ENCODE data around the gene ROPN1L.

ROPN1L gene

GRCh38 chr5:10497554-10497953, 55.9 kb downstream of the ROPN1L start:
- H3K27me3 ChIP-seq (ENCODE audit: insufficient read depth, low read length) = no peaks in the 10 kb centered on the region
- H3K4me1 ChIP-seq (ENCODE audit: insufficient read depth, low read length) = peaks cover 4% of the 10 kb centered on the region
- H2AFZ ChIP-seq (ENCODE audit: low read depth, low read length) = no peak overlapping the region
- no peak overlapping the region for H3K4me3 ChIP-seq (ENCODE audit: low read length)
- peaks cover 2% of the 10 kb centered on the region for H3K9me3 ChIP-seq (ENCODE audit: low read length)
- H3K36me3 ChIP-seq (ENCODE audit: insufficient read depth, low read length) = no peaks in the 10 kb centered on the region

- Histone ChIP-seq H3K4me3 (ENCODE audit: low read length) (no peak overlapping the region), H3K27me3 (ENCODE audit: insufficient read depth, low read length) (no peaks in the 10 kb centered on the region), H3K4me1 (ENCODE audit: insufficient read depth, low read length) (peaks cover 4% of the 10 kb centered on the region), H3K9me3 (ENCODE audit: low read length) (no peaks in the 10 kb centered on the region), H3K36me3 (ENCODE audit: insufficient read depth, low read length) (no peaks in the 10 kb centered on the region), H2AFZ (ENCODE audit: low read depth, low read length) (no peak overlapping the region)
Observed at GRCh38 chr5:10498350-10498749, 56.7 kb downstream of the ROPN1L start.

- Histone ChIP-seq H3K4me3 (ENCODE audit: low read length) (no peak overlapping the region), H2AFZ (ENCODE audit: low read depth, low read length) (no peak overlapping the region)
Observed at GRCh38 chr5:10499066-10499465, 57.4 kb downstream of the ROPN1L start.

GRCh38 chr5:10499776-10500175, 58.1 kb downstream of the ROPN1L start:
- Histone ChIP-seq H3K4me3 (ENCODE audit: low read length) (no peak overlapping the region), H3K27me3 (ENCODE audit: insufficient read depth, low read length) (no peaks in the 10 kb centered on the region), H3K9me3 (ENCODE audit: low read length) (no peaks in the 10 kb centered on the region), H2AFZ (ENCODE audit: low read depth, low read length) (no peak overlapping the region), H3K36me3 (ENCODE audit: insufficient read depth, low read length) (no peaks in the 10 kb centered on the region), H3K4me1 (ENCODE audit: insufficient read depth, low read length) (peaks cover 4% of the 10 kb centered on the region)

More at GRCh38 chr5:10499066-10499465, 57.4 kb downstream of the ROPN1L start:
- H3K9me3 ChIP-seq (ENCODE audit: low read length) = no peaks in the 10 kb centered on the region
- H3K4me1 ChIP-seq (ENCODE audit: insufficient read depth, low read length) = peaks cover 4% of the 10 kb centered on the region
- no peaks in the 10 kb centered on the region for H3K27me3 ChIP-seq (ENCODE audit: insufficient read depth, low read length)
- H3K36me3 ChIP-seq (ENCODE audit: insufficient read depth, low read length) = no peaks in the 10 kb centered on the region

- peaks cover 4% of the 10 kb centered on the region for H3K4me1 ChIP-seq (ENCODE audit: insufficient read depth, low read length)
- H3K36me3 ChIP-seq (ENCODE audit: insufficient read depth, low read length) = no peaks in the 10 kb centered on the region
- no peaks in the 10 kb centered on the region for H3K27me3 ChIP-seq (ENCODE audit: insufficient read depth, low read length)
- no peaks in the 10 kb centered on the region for H3K9me3 ChIP-seq (ENCODE audit: low read length)
- H2AFZ ChIP-seq (ENCODE audit: low read depth, low read length) = no peak overlapping the region
- no peak overlapping the region for H3K4me3 ChIP-seq (ENCODE audit: low read length)
Observed at GRCh38 chr5:10500669-10501068, 59.0 kb downstream of the ROPN1L start.

- no peaks in the 10 kb centered on the region for H3K36me3 ChIP-seq (ENCODE audit: insufficient read depth, low read length)
- H2AFZ ChIP-seq (ENCODE audit: low read depth, low read length) = no peak overlapping the region
- H3K4me3 ChIP-seq (ENCODE audit: low read length) = no peak overlapping the region
- H3K4me1 ChIP-seq (ENCODE audit: insufficient read depth, low read length) = peaks cover 4% of the 10 kb centered on the region
- no peaks in the 10 kb centered on the region for H3K9me3 ChIP-seq (ENCODE audit: low read length)
- H3K27me3 ChIP-seq (ENCODE audit: insufficient read depth, low read length) = no peaks in the 10 kb centered on the region
Observed at GRCh38 chr5:10501554-10502075, 59.9 kb downstream of the ROPN1L start.

- Histone ChIP-seq H2AFZ (ENCODE audit: low read depth, low read length) (no peak overlapping the region), H3K4me3 (ENCODE audit: low read length) (no peak overlapping the region), H3K27me3 (ENCODE audit: insufficient read depth, low read length) (no peaks in the 10 kb centered on the region), H3K9me3 (ENCODE audit: low read length) (no peaks in the 10 kb centered on the region), H3K36me3 (ENCODE audit: insufficient read depth, low read length) (no peaks in the 10 kb centered on the region), H3K4me1 (ENCODE audit: insufficient read depth, low read length) (peaks cover 4% of the 10 kb centered on the region)
Observed at GRCh38 chr5:10502130-10502529, 60.5 kb downstream of the ROPN1L start.

- Histone ChIP-seq H3K4me3 (ENCODE audit: low read length) (no peak overlapping the region), H3K4me1 (ENCODE audit: insufficient read depth, low read length) (peaks cover 4% of the 10 kb centered on the region), H3K27me3 (ENCODE audit: insufficient read depth, low read length) (no peaks in the 10 kb centered on the region), H2AFZ (ENCODE audit: low read depth, low read length) (no peak overlapping the region), H3K36me3 (ENCODE audit: insufficient read depth, low read length) (no peaks in the 10 kb centered on the region), H3K9me3 (ENCODE audit: low read length) (no peaks in the 10 kb centered on the region)
Observed at GRCh38 chr5:10502578-10502977, 60.9 kb downstream of the ROPN1L start.

GRCh38 chr5:10503321-10503720, 61.6 kb downstream of the ROPN1L start:
- Histone ChIP-seq H3K4me3 (ENCODE audit: low read length) (no peak overlapping the region), H3K36me3 (ENCODE audit: insufficient read depth, low read length) (no peaks in the 10 kb centered on the region), H3K9me3 (ENCODE audit: low read length) (no peaks in the 10 kb centered on the region), H3K27me3 (ENCODE audit: insufficient read depth, low read length) (no peaks in the 10 kb centered on the region), H2AFZ (ENCODE audit: low read depth, low read length) (no peak overlapping the region), H3K4me1 (ENCODE audit: insufficient read depth, low read length) (peaks cover 4% of the 10 kb centered on the region)

- H3K4me1 ChIP-seq (ENCODE audit: insufficient read depth, low read length) = peaks cover 4% of the 10 kb centered on the region
- no peak overlapping the region for H3K4me3 ChIP-seq (ENCODE audit: low read length)
- H3K36me3 ChIP-seq (ENCODE audit: insufficient read depth, low read length) = no peaks in the 10 kb centered on the region
- no peaks in the 10 kb centered on the region for H3K27me3 ChIP-seq (ENCODE audit: insufficient read depth, low read length)
- no peak overlapping the region for H2AFZ ChIP-seq (ENCODE audit: low read depth, low read length)
- H3K9me3 ChIP-seq (ENCODE audit: low read length) = no peaks in the 10 kb centered on the region
Observed at GRCh38 chr5:10503997-10504793, 62.5 kb downstream of the ROPN1L start.

- Histone ChIP-seq H3K36me3 (ENCODE audit: insufficient read depth, low read length) (no peaks in the 10 kb centered on the region), H3K9me3 (ENCODE audit: low read length) (no peaks in the 10 kb centered on the region), H3K4me1 (ENCODE audit: insufficient read depth, low read length) (peaks cover 4% of the 10 kb centered on the region), H3K4me3 (ENCODE audit: low read length) (no peak overlapping the region), H2AFZ (ENCODE audit: low read depth, low read length) (no peak overlapping the region), H3K27me3 (ENCODE audit: insufficient read depth, low read length) (no peaks in the 10 kb centered on the region)
Observed at GRCh38 chr5:10505517-10506095, 63.9 kb downstream of the ROPN1L start.

- Histone ChIP-seq H3K9me3 (ENCODE audit: low read length) (no peaks in the 10 kb centered on the region), H2AFZ (ENCODE audit: low read depth, low read length) (no peak overlapping the region), H3K36me3 (ENCODE audit: insufficient read depth, low read length) (no peaks in the 10 kb centered on the region), H3K27me3 (ENCODE audit: insufficient read depth, low read length) (no peaks in the 10 kb centered on the region), H3K4me3 (ENCODE audit: low read length) (no peak overlapping the region), H3K4me1 (ENCODE audit: insufficient read depth, low read length) (peaks cover 1% of the 10 kb centered on the region)
Observed at GRCh38 chr5:10506535-10506934, 64.9 kb downstream of the ROPN1L start.

- H2AFZ ChIP-seq (ENCODE audit: low read depth, low read length) = no peak overlapping the region
- no peaks in the 10 kb centered on the region for H3K36me3 ChIP-seq (ENCODE audit: insufficient read depth, low read length)
- no peak overlapping the region for H3K4me3 ChIP-seq (ENCODE audit: low read length)
- H3K27me3 ChIP-seq (ENCODE audit: insufficient read depth, low read length) = no peaks in the 10 kb centered on the region
- H3K4me1 ChIP-seq (ENCODE audit: insufficient read depth, low read length) = no peaks in the 10 kb centered on the region
- H3K9me3 ChIP-seq (ENCODE audit: low read length) = no peaks in the 10 kb centered on the region
Observed at GRCh38 chr5:10507575-10508096, 66.0 kb downstream of the ROPN1L start.

Data from neuron (in vitro differentiated cells).